Prostate gland (tissue), 2 donors: ENCODE data around the gene WFDC5. TPM values are rescaled to one million over a fixed set of nuclear protein-coding genes. Genes with fewer than 3 reads are reported as not detected.

Experiments
- DNase-seq: peaks from one replicate; pipeline ENCODE4 v3.0.0-alpha.2; 2019; ENCODE audit warnings: low spot score
- H3K27ac ChIP-seq, 2 donors: fragments of 200-600 bp; sonication (generic); 2 replicates each; pipeline ENCODE4 v1.5.1; 2017 to 2019
- H3K27me3 ChIP-seq: fragments of 200-600 bp; sonication (generic); replicated peaks from 2 replicates; pipeline ENCODE4 v1.5.1; 2019; ENCODE audit not compliant: insufficient read depth
- H3K36me3 ChIP-seq, 2 donors: fragments of 200-600 bp; sonication (generic); 1 replicate in 1 of 2; 2 replicates in 1 of 2; pipeline versions ENCODE4 v1.5.1 to v1.8.1; 2017 to 2019
- H3K4me1 ChIP-seq: fragments of 200-600 bp; sonication (generic); replicated peaks from 2 replicates; pipeline ENCODE4 v1.5.1; 2019
- H3K4me3 ChIP-seq, 2 donors: fragments of 200-600 bp; sonication (generic); 2 replicates each; pipeline ENCODE4 v1.5.1; 2017 to 2019
- H3K9me3 ChIP-seq: fragments of 200-600 bp; sonication (generic); 2 replicates; pipeline ENCODE4 v1.5.1; 2017
- CTCF ChIP-seq, 4 experiments: fragments of 200-600 bp in 2 of 4; fragments of 450-650 bp in 2 of 4; sonication (generic) in 2 of 4; IDR thresholded peaks; 1 replicate in 3 of 4; 2 replicates in 1 of 4; pipeline ENCODE4 v1.5.1; 2016 to 2019; ENCODE audit warnings: antibody characterized with exemption in 4 of 4, mild to moderate bottlenecking in 2 of 4, moderate library complexity in 2 of 4
- POLR2A ChIP-seq: fragments of 450-650 bp; IDR thresholded peaks from one replicate; pipeline ENCODE4 v1.6.1; 2016; ENCODE audit warnings: antibody characterized with exemption, mild to moderate bottlenecking
- POLR2AphosphoS5 ChIP-seq: sonication (generic); formaldehyde crosslinking; IDR thresholded peaks from one replicate; pipeline ENCODE4 v1.6.1; 2017; ENCODE audit warnings: antibody characterized with exemption
- WGBS: methylation state at CpG from one replicate; pipeline ENCODE4 v1.1.5; 2018; 5-methylcytosine and 5-hydroxymethylcytosine counted together
- intact Hi-C: fragments of 100-400 bp; cut with DNase I; formaldehyde crosslinking; loops from one replicate; pipeline ENCODE4 v1.14.2; 2022
- total RNA-seq, 2 donors: library from RNA; depleted of rRNA; stranded (reverse); fragments of >200 nt; gene quantifications; one replicate each; pipeline ENCODE4 v1.1.0, GENCODE V29; 2016

Gene WFDC5
- total RNA-seq, 2 donors from 2014 or later, result 1.0 to 2.3 TPM

GRCh38 chr20:45070932-45071632 is 43.9 kb downstream of the WFDC5 start:
- Histone ChIP-seq H3K27me3 (no peaks in the 10 kb centered on the region), H3K4me1 (no peaks in the 10 kb centered on the region), H3K9me3 (no peaks in the 10 kb centered on the region), H3K4me3 (no peak overlapping the region), H3K27ac (no peak overlapping the region), H3K36me3 (peaks cover 3 to 8% of the 10 kb centered on the region in 2 donors)
- no peak for TF ChIP-seq POLR2AphosphoS5
- TF ChIP-seq CTCF (IDR thresholded peaks at IDR 0.05), result no peak
- TF ChIP-seq POLR2A, result no peak
- DNase-seq, result no peak
- intact Hi-C loops, result no loop called here
- 98% methylated on average over 6 of the region's 6 CpGs for WGBS

DNA sequence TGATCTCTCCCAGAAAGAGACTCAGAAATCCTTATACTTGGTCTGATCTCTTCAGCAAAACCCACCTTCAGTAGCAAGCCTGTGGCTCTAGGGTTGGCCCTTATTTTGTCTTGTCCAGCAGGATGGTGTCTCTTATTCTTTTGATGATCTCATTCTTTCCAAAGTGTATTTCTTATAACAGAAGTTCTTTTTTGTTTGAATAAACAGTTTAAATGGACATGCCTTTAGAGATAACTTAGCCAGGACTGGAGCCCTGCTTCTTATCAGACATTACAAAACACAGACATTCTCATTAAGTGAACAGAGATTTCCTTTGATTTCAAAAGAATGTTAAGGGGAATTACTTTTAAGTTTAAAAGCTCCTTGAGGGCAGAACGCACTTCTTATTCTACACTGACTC is 45.7 kb downstream of the WFDC5 start:
- Histone ChIP-seq H3K27ac (no peak overlapping the region), H3K4me3 (no peak overlapping the region), H3K27me3 (no peaks in the 10 kb centered on the region), H3K9me3 (no peaks in the 10 kb centered on the region), H3K4me1 (no peaks in the 10 kb centered on the region), H3K36me3 (no peaks in the 10 kb centered on the region)
- DNase-seq, result no peak
- intact Hi-C loops, result no loop called here
- TF ChIP-seq CTCF (IDR thresholded peaks at IDR 0.05), result no peak
- no peak for TF ChIP-seq POLR2A
- no peak for TF ChIP-seq POLR2AphosphoS5
- WGBS, result 64% methylated on average over 1 of the region's 1 CpG

- WGBS, result 90% methylated on average over 2 of the region's 2 CpGs
- no peaks in the 10 kb centered on the region for H3K36me3 ChIP-seq
- intact Hi-C loops, result no loop called here
- H3K4me3 ChIP-seq, result no peak overlapping the region
- H3K9me3 ChIP-seq, result no peaks in the 10 kb centered on the region
- no peaks in the 10 kb centered on the region for H3K4me1 ChIP-seq
- no peak overlapping the region for H3K27ac ChIP-seq
- no peaks in the 10 kb centered on the region for H3K27me3 ChIP-seq
- TF ChIP-seq POLR2A, result no peak
- no peak for TF ChIP-seq CTCF (IDR thresholded peaks at IDR 0.05)
- no peak for DNase-seq
These were observed 47.4 kb downstream of the WFDC5 start for GRCh38 chr20:45067558-45067957.

DNA sequence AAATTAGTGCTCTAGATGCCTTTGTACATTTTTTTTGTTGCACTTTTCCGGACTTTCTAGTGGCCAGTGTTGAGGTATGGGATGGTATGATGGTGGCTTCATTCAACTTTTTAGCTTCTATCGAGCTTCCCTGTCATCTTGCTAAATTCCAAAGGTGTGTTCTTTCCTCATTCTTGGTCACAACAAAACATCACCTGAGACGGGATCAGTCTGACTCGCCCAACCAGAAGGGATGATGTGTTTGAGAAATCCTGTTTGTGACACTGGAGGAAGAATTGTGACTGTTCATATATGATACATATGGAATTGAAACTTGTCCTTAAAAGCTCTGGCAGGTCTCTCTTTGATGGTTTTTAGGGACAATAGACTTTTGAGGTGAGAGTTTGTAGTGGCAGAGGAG is 47.9 kb downstream of the WFDC5 start:
- H3K27ac ChIP-seq, result no peak overlapping the region
- intact Hi-C loops, result no loop called here
- no peaks in the 10 kb centered on the region for H3K27me3 ChIP-seq
- DNase-seq, result no peak
- no peaks in the 10 kb centered on the region for H3K36me3 ChIP-seq
- no peaks in the 10 kb centered on the region for H3K9me3 ChIP-seq
- H3K4me3 ChIP-seq, result no peak overlapping the region
- no peak for TF ChIP-seq POLR2AphosphoS5
- WGBS, result 93% methylated on average over 4 of the region's 4 CpGs
- no peaks in the 10 kb centered on the region for H3K4me1 ChIP-seq

- Histone ChIP-seq H3K4me1 (no peaks in the 10 kb centered on the region), H3K27ac (no peak overlapping the region), H3K4me3 (no peak overlapping the region), H3K27me3 (no peaks in the 10 kb centered on the region), H3K36me3 (no peaks in the 10 kb centered on the region), H3K9me3 (no peaks in the 10 kb centered on the region)
- 91% methylated on average over 7 of the region's 7 CpGs for WGBS
- no peak for DNase-seq
- intact Hi-C loops, result no loop called here
- TF ChIP-seq POLR2AphosphoS5 (no peak), CTCF (IDR thresholded peaks at IDR 0.05) (no peak), POLR2A (no peak)
These were observed 48.6 kb downstream of the WFDC5 start for GRCh38 chr20:45066372-45066771.
